Smooth muscle cell (in vitro differentiated cells): Measurements from ENCODE around the gene SDC4. TPM values are rescaled to one million over a fixed set of nuclear protein-coding genes. Genes with fewer than 3 reads are reported as not detected.

ENCODE experiments used
- DNase-seq: peaks from one replicate; lab custom pipeline; 2025; ENCODE audit not compliant: unreplicated experiment; lab: John Stamatoyannopoulos, UW
- H2AFZ ChIP-seq: fragments of 200-600 bp; sonication (generic); 2 replicates; pipeline ENCODE4 v1.6.0; 2016; ENCODE audit warnings: antibody characterized with exemption, low read depth, mild to moderate bottlenecking
- H3F3A ChIP-seq: fragments of 200-600 bp; sonication (generic); 2 replicates; pipeline ENCODE4 v1.6.0; 2017; ENCODE audit warnings: antibody characterized with exemption, low read depth
- H3K27ac ChIP-seq: fragments of 200-600 bp; sonication (generic); 2 replicates; pipeline ENCODE4 v1.5.1; 2016; ENCODE audit warnings: low read depth, mild to moderate bottlenecking
- H3K27me3 ChIP-seq: fragments of 200-600 bp; sonication (generic); 2 replicates; pipeline ENCODE4 v1.6.1; 2016; ENCODE audit warnings: low read depth, mild to moderate bottlenecking
- H3K36me3 ChIP-seq: fragments of 200-600 bp; sonication (generic); 2 replicates; pipeline ENCODE4 v1.5.1; 2016; ENCODE audit warnings: low read depth
- H3K4me1 ChIP-seq: fragments of 200-600 bp; sonication (generic); 2 replicates; pipeline ENCODE4 v1.5.1; 2016; ENCODE audit warnings: low read depth
- H3K4me2 ChIP-seq: fragments of 200-600 bp; sonication (generic); 2 replicates; pipeline ENCODE4 v1.6.0; 2016; ENCODE audit warnings: mild to moderate bottlenecking
- H3K4me3 ChIP-seq: fragments of 200-600 bp; sonication (generic); 2 replicates; pipeline ENCODE4 v1.5.1; 2016; ENCODE audit warnings: mild to moderate bottlenecking
- H3K79me2 ChIP-seq: fragments of 200-600 bp; sonication (generic); 2 replicates; pipeline ENCODE4 v1.6.0; 2016; ENCODE audit warnings: low read depth, mild to moderate bottlenecking
- H3K9ac ChIP-seq: fragments of 200-600 bp; sonication (generic); 2 replicates; pipeline ENCODE4 v1.6.0; 2016; ENCODE audit warnings: low read depth
- H3K9me3 ChIP-seq: fragments of 200-600 bp; sonication (generic); replicated peaks from 2 replicates; pipeline ENCODE4 v1.5.1; 2016; ENCODE audit warnings: low read depth
- H4K20me1 ChIP-seq: fragments of 200-600 bp; sonication (generic); 2 replicates; pipeline ENCODE4 v1.6.0; 2016; ENCODE audit warnings: low read depth
- CTCF ChIP-seq: fragments of 200-600 bp; sonication (generic); IDR thresholded peaks from 2 replicates; pipeline ENCODE4 v1.5.1; 2017; ENCODE audit warnings: borderline replicate concordance, mild to moderate bottlenecking, antibody characterized with exemption; ENCODE audit not compliant: insufficient read depth, poor library complexity, severe bottlenecking
- WGBS: methylation state at CpG from one replicate; pipeline ENCODE4 v1.1.7; 2016; ENCODE audit warnings: low lambda C conversion rate; 5-methylcytosine and 5-hydroxymethylcytosine counted together
- polyA plus RNA-seq: library from polyadenylated mRNA; unstranded; fragments of >200 nt; fragmentation: Nextera tagmentation; extraction: Ambion mirVana; gene quantifications from 2 replicates; pipeline ENCODE4 v1.2.1, GENCODE V29; 2016
- total RNA-seq: library from RNA; depleted of rRNA; stranded (reverse); fragments of >200 nt; gene quantifications from 2 replicates; pipeline ENCODE4 v1.2.3, GENCODE V29; 2014

SDC4 gene
- total and polyA plus RNA-seq, 2 experiments from 2014 or later: 45.0 to 70.7 TPM

GRCh38 chr20:45330476-45330875, 17.7 kb downstream of the SDC4 start:
- H4K20me1 ChIP-seq: peaks cover 8% of the 10 kb centered on the region

GRCh38 chr20:45329497-45330319, 18.5 kb downstream of the SDC4 start:
- no peak overlapping the region for H3K4me3 ChIP-seq
- no peak overlapping the region for H3K27ac ChIP-seq
- TF ChIP-seq CTCF: no peak

More at GRCh38 chr20:45330476-45330875, 17.7 kb downstream of the SDC4 start:
- H3K27me3 ChIP-seq: no peaks in the 10 kb centered on the region
- H3K4me1 ChIP-seq: peaks cover 3% of the 10 kb centered on the region
- H3K36me3 ChIP-seq: no peaks in the 10 kb centered on the region
- no peak overlapping the region for H3K9ac ChIP-seq
- DNase-seq: no peak
- no peak overlapping the region for H3K27ac ChIP-seq
- WGBS: 96% methylated on average over 3 of the region's 3 CpGs
- peaks cover 14% of the 10 kb centered on the region for H3F3A ChIP-seq
- no peak for TF ChIP-seq CTCF
- H3K9me3 ChIP-seq: no peaks in the 10 kb centered on the region
- H3K79me2 ChIP-seq: peaks cover 25% of the 10 kb centered on the region
- H2AFZ ChIP-seq: no peak overlapping the region
- no peak overlapping the region for H3K4me3 ChIP-seq
- no peak overlapping the region for H3K4me2 ChIP-seq

GRCh38 chr20:45328451-45328850, 19.8 kb downstream of the SDC4 start:
- no peak overlapping the region for H3K4me2 ChIP-seq
- no peaks in the 10 kb centered on the region for H3K4me1 ChIP-seq
- TF ChIP-seq CTCF: no peak
- 94% methylated on average over 4 of the region's 4 CpGs for WGBS
- no peak for DNase-seq
- no peak overlapping the region for H3K4me3 ChIP-seq
- no peaks in the 10 kb centered on the region for H3K9me3 ChIP-seq
- H3K27ac ChIP-seq: no peak overlapping the region
- H3K36me3 ChIP-seq: no peaks in the 10 kb centered on the region
- H3K27me3 ChIP-seq: no peaks in the 10 kb centered on the region
- peaks cover 4% of the 10 kb centered on the region for H3K79me2 ChIP-seq
- no peak overlapping the region for H2AFZ ChIP-seq
- no peak overlapping the region for H3K9ac ChIP-seq
- H4K20me1 ChIP-seq: peaks cover 8% of the 10 kb centered on the region
- H3F3A ChIP-seq: peaks cover 14% of the 10 kb centered on the region

More at GRCh38 chr20:45329497-45330319, 18.5 kb downstream of the SDC4 start:
- Histone ChIP-seq H3K79me2 (peaks cover 17% of the 10 kb centered on the region), H3F3A (peaks cover 10% of the 10 kb centered on the region), H2AFZ (no peak overlapping the region), H3K4me2 (no peak overlapping the region), H4K20me1 (peaks cover 8% of the 10 kb centered on the region), H3K9me3 (no peaks in the 10 kb centered on the region), H3K4me1 (no peaks in the 10 kb centered on the region), H3K36me3 (no peaks in the 10 kb centered on the region), H3K9ac (no peak overlapping the region), H3K27me3 (no peaks in the 10 kb centered on the region)
- WGBS: 84% methylated on average over 7 of the region's 7 CpGs
- DNase-seq: no peak
